NCI-H1694 (cell line): ENCODE results near the gene PRPF38A.
A peak's percentile ranks its signal among the peaks of the same experiment; 100 is the strongest.

Experiments
- DNase-seq: peaks from one replicate; lab custom pipeline; 2025; lab: John Stamatoyannopoulos, UW

Gene PRPF38A

GRCh38 chr1:52400131-52400530 is 4.3 kb upstream of the PRPF38A start:
- DNase-seq = no peak

GRCh38 chr1:52402860-52403240 is 1.6 kb upstream of the PRPF38A start:
- DNase-seq = no peak

DNA sequence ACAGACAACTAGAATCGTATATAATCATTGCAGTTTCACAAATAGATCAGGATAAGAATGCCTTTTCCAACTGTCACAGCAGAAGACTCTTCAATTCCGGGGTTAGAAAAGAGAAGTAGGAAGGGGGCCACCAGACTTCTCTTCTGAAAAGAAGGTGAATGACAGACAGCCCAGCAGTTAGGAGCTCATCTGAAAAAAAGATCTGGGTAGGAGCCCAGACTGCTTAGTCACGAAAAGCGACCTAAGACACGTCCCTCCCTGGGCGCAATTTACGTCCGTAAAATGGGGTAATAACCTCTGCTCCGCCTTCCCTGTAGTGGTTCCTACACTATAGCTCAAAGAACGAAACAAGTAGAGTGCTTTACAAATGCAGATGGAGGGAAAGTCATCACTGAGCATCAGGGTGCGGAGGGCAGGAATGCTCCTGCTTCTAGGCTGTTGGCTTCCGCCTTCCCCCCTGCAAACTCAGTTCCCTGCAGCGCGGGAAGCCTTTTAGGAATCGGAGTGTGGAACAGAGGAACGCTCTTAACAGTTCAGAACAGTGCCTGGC is 761 bp upstream of the PRPF38A start:
- DNase-seq = peak; percentile 24

GRCh38 chr1:52404975-52405338 is 555 bp downstream of the PRPF38A start:
- no peak for DNase-seq

DNA sequence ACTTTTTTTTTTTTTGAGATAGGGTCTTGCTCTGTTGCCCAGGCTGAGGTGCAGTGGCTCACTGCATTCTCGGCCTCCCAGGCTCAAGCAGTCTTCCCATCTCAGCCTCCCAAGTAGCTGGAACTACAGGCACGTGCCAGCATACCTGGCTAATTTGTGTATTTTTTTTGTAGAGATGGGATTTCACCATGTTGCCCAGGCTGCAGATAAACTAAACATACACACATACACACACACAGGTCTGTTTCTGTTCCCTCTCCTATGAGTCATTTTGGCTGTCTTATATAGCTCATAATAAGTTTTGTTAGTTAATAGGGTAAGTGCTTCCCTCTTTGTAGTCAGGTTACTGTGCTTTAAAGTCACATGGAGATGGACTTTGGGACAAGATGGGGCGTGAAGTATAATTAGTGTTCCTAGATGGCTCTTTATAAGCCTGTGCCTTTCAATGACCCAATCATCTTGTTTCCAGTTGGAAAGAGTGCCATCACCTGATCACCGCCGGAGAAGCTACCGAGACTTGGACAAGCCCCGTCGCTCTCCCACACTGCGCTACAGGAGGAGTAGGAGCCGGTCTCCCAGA is 9.1 kb downstream of the PRPF38A start:
- DNase-seq = no peak

GRCh38 chr1:52414942-52415341 is 10.5 kb downstream of the PRPF38A start:
- no peak for DNase-seq

- DNase-seq = no peak
Measured at GRCh38 chr1:52416811-52417210, 12.4 kb downstream of the PRPF38A start.

- no peak for DNase-seq
Measured at GRCh38 chr1:52420713-52421112, 16.3 kb downstream of the PRPF38A start.

- DNase-seq = no peak
Measured at GRCh38 chr1:52423055-52423454, 18.7 kb downstream of the PRPF38A start.

GRCh38 chr1:52423771-52424170 is 19.4 kb downstream of the PRPF38A start:
- no peak for DNase-seq

DNA sequence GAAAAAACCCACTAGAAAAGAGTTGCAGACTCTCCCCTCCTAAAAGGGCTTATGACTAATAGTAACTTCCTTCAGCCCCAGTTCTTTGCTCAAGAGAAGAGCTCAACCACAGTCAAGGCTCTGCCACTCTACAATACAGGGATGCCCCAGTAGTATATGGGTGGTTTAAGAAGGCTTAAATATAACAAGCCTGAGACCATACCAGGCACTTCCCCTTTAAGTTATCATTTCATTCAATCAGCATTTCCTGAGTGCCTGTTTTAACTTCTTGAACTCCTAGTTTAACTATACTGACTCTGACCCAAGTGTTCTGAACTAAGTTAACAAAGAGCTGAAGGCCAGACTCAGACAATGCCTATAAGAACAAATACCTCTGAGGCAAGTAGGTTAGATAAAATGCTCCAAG is 19.8 kb downstream of the PRPF38A start:
- no peak for DNase-seq

DNA sequence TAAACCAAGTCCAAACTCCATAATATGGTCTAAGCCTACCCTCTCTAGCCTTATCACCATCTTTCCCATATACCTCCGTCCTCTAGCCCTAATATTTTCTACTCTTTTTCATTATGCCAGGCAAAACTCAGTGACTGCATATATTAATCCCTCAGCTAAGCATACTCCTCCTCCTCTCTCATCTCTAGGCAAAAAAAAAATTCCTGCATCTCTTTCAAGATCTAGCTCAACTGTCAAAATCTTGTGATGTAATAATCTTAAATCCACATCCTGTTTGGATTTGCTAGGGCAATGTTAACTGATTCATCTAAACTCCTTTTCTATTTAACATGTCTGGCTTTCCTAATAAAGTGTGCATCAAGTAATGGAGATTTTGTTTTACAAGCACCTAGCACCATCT is 20.4 kb downstream of the PRPF38A start:
- DNase-seq = no peak

GRCh38 chr1:52426371-52426770 is 22.0 kb downstream of the PRPF38A start:
- DNase-seq = no peak

- DNase-seq = no peak
Measured at GRCh38 chr1:52427152-52427551, 22.8 kb downstream of the PRPF38A start.

- no peak for DNase-seq
Measured at GRCh38 chr1:52432807-52433206, 28.4 kb downstream of the PRPF38A start.

GRCh38 chr1:52435211-52435610 is 30.8 kb downstream of the PRPF38A start:
- no peak for DNase-seq

DNA sequence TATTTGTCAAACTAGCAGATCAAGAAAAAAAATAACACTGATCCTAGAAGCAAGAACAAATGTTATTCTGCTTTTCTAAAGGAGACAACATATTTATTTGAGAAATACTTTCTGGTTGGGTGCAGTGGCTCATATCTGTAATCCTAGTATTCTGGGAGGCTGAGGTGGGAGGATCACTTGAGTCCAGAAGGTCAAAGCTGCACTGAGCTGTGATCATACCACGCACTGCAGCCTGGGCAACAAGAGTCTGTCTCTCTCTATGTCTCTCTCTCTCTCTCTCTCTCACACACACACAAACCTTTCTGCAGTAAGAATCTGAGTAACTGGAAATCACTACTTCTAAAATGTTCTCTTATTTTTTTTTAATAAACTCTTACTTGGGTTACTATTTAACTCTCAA is 31.2 kb downstream of the PRPF38A start:
- DNase-seq = no peak

DNA sequence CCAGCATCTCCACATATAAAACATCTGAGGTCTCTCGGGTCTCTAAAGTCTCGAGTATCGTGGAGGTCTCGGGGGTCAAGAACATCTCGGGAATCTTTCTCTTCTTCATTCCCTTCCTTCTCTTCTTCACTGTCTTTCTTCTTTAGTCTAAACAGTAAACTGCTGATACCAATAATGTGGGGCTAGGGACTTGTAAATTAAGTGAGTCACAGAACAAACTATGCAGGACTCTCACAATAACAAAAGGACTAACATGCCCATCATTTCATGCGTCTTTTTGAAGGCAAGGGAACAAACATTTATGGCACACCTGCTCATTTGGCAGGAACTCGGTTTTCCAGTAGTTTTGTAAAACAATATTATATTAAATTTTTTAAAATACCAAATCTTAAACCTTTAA is 32.4 kb downstream of the PRPF38A start:
- DNase-seq = no peak

DNA sequence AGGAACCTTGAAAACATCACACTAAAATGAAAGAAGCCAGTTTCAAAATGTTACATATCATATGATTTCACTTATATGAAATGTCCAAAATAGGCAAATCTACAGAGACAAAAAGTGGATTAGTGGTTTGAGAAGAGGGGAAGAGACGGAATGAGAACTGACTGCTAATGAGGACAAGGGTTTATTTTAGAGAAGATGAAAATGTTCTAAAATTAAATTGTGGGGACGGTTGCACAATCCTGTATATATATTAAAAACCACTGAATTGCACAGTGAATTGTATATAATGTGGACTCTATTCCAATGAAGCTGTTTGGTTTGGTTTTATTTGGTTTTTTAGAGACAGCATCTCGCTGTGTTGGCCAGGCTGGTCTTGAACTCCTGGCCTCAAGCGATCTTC is 35.6 kb downstream of the PRPF38A start:
- DNase-seq = no peak

GRCh38 chr1:52444463-52444862 is 40.1 kb downstream of the PRPF38A start:
- no peak for DNase-seq

GRCh38 chr1:52454127-52454526 is 49.7 kb downstream of the PRPF38A start:
- no peak for DNase-seq

DNA sequence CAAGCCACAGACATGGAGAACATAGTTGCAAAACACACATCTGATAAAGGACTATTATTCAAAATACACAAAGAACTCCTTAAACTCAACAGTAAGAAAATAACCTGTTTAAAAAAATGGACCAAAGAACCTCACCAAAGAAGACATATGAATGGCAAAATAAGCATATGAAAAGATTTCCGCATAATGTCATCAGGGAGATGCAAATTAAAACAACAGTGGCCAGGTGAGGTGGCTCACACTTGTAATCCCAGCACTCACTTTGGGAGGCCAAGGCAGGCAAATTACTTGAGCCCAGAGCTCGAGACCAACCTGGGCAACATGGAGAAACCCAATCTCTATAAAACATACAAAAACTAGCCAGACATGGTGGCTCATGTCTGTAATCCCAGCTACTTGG is 50.4 kb downstream of the PRPF38A start:
- DNase-seq = no peak

GRCh38 chr1:52455686-52456085 is 51.3 kb downstream of the PRPF38A start:
- no peak for DNase-seq

GRCh38 chr1:52460694-52461093 is 56.3 kb downstream of the PRPF38A start:
- DNase-seq = no peak

DNA sequence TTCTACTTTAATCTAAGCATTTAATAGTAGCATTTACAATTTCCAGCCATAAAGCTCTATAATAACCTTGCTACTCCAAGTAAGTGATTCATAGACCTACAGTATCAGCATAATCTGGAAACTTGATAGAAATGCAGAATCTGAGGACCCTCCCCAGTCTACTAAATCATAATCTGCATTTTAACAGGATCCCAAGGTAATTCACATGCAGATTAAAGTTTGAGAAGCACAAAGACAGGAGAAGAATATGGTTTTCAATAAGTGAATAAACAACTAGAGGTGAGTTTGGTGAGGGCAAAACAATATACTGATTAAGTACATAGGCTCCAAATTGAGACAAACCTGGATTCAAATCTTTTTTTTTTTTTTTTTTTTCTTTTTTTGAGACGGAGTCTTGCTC is 57.4 kb downstream of the PRPF38A start:
- no peak for DNase-seq
